IPS-18c (cell line): ENCODE results near the gene PEDS1.
A peak's percentile ranks its signal among the peaks of the same experiment; 100 is the strongest.

Source experiments
- H3K4me3 ChIP-seq: 2 replicates; pipeline ENCODE4 v1.7.0; 2013; ENCODE audit warnings: low read depth, mild to moderate bottlenecking, low read length, moderate library complexity; ENCODE audit not compliant: insufficient read depth
- H3K9me3 ChIP-seq: one replicate; pipeline ENCODE4 v1.6.1; 2013; ENCODE audit warnings: mild to moderate bottlenecking, low read length, moderate library complexity; ENCODE audit not compliant: control insufficient read depth, insufficient read depth

Gene PEDS1

GRCh38 chr20:50129662-50130355 is 23.7 kb downstream of the PEDS1 start:
- Histone ChIP-seq H3K4me3 (no peak overlapping the region), H3K9me3 (no peaks in the 10 kb centered on the region)

- Histone ChIP-seq H3K9me3 (no peaks in the 10 kb centered on the region), H3K4me3 (no peak overlapping the region)
Measured at GRCh38 chr20:50128520-50128905, 25.0 kb downstream of the PEDS1 start.

- H3K4me3 ChIP-seq: no peak overlapping the region
- H3K9me3 ChIP-seq: no peaks in the 10 kb centered on the region
Measured at GRCh38 chr20:50127587-50128519, 25.7 kb downstream of the PEDS1 start.

GRCh38 chr20:50126662-50127061 is 26.9 kb downstream of the PEDS1 start:
- Histone ChIP-seq H3K4me3 (no peak overlapping the region), H3K9me3 (no peaks in the 10 kb centered on the region)

DNA sequence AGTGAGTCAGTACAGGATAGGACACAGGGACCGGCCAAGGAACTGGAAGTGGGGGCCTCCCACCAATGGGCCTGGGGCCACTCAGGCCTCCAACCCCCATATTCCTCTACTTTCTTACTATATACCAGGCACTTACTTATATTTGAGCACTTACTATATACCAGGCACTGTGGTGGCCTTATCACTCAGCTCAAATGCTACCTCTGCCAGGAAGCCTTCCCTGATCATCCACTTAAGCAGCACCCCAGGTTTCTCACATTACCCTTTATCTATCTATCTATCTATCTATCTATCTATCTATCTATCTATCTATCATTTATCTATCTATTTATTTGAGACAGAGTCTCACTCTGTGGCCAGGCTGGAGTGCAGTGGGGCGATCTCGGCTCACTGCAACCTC is 28.2 kb downstream of the PEDS1 start:
- Histone ChIP-seq H3K4me3 (no peak overlapping the region), H3K9me3 (no peaks in the 10 kb centered on the region)

GRCh38 chr20:50124496-50124895 is 29.0 kb downstream of the PEDS1 start:
- Histone ChIP-seq H3K9me3 (no peaks in the 10 kb centered on the region), H3K4me3 (no peak overlapping the region)

DNA sequence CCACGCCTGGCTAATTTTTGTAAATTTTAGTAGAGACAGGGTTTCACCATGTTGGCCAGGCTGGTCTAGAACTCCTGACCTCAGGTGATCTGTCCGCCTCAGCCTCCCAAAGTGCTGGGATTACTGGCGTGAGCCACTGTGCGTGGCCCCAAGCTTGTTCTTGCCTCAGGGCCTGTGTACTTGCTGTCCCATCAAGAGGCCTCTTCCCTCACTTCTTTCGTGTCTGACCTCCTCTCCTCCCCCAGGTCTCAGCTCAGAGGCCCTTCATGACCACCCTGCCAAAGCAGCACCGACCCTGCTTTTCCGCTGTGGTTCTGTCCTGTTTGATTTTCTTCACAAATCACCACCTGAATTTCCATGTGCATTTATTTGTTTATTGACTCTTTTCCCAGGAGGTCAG is 30.1 kb downstream of the PEDS1 start:
- Histone ChIP-seq H3K9me3 (no peaks in the 10 kb centered on the region), H3K4me3 (no peak overlapping the region)

DNA sequence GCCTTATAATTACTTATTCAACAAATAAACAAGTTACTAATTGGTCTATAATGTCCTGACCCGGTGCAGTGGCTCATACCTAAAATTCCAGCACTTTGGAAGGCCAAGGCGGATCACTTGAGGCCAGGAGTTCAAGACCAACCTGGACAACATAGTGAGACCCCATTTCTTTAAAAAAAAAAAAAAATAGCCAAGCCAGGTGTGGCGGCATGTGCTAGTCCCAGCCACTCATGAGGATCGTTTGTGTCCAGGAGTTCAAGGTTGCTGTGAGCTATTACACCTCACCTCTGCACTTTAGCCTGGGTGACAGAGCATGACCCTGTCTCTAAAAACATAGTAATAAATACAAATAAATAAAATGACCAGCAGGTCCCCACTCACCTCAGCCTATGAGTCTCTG is 30.8 kb downstream of the PEDS1 start:
- Histone ChIP-seq H3K9me3 (no peaks in the 10 kb centered on the region), H3K4me3 (no peak overlapping the region)

- Histone ChIP-seq H3K9me3 (no peaks in the 10 kb centered on the region), H3K4me3 (no peak overlapping the region)
Measured at GRCh38 chr20:50121858-50122271, 31.7 kb downstream of the PEDS1 start.

GRCh38 chr20:50120935-50121693 is 32.4 kb downstream of the PEDS1 start:
- no peaks in the 10 kb centered on the region for H3K9me3 ChIP-seq
- no peak overlapping the region for H3K4me3 ChIP-seq

DNA sequence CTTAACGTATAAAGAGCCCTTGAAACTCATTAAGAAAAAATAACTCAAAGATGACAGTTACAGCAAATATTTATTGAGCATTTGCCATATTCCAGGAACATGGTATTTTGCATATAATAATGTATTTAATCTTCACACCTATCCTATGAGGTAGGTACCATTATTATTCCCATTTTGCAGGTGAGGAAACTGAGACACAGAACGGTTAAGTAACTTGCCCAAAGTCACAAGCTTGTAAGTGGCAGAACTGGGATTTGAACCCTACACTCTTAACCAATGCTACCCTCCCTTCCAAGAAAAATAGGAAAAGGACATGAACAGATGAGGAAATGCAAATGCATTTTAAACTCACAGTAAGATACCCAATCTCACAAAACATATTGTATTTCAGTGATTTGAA is 35.3 kb downstream of the PEDS1 start:
- no peak overlapping the region for H3K4me3 ChIP-seq
- H3K9me3 ChIP-seq: no peaks in the 10 kb centered on the region

GRCh38 chr20:50116368-50116999 is 37.0 kb downstream of the PEDS1 start:
- peak overlapping the region; percentile 25; the same call in 1 of the 2 replicates for H3K4me3 ChIP-seq
- no peaks in the 10 kb centered on the region for H3K9me3 ChIP-seq

DNA sequence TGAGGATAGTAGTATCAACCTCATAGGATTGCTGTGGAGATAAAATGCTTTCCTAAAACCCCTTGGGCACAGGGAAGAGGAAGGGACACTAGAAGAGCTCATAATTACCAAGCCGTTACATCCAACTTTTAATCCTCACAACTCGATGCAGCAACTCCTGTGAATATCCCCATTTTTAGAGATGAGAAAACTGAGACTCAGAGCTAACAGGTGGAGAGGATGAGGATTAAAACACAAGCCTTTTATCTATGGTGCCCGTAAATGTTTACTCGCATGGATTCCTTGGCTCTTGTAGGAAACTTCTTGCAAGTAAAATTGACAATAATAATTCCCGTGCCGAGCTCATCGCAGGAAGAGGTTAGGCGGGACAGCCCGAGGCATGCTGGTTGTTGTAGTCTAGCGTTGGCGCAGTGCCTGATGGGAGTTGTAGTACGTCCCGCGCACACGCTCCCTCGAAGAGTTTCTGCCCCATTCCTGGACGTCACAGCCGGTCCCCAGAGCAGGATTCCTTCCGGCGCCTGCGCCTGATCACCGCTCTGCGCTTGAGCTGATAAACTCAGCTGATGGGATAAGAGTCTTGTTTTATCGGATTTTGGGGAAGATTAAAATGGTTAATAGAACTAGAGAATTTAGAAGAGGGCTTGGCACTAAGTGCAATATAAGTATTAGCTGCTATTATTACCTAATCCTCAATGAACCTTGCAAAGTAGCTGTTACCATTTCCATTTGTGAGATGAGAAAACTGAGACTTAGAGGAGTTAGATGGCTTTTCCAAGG is 37.7 kb downstream of the PEDS1 start:
- Histone ChIP-seq H3K4me3 (peak overlapping the region; percentile 58), H3K9me3 (no peaks in the 10 kb centered on the region)

- Histone ChIP-seq H3K9me3 (no peaks in the 10 kb centered on the region), H3K4me3 (peak overlapping the region; percentile 58)
Measured at GRCh38 chr20:50115041-50115512, 38.4 kb downstream of the PEDS1 start.

DNA sequence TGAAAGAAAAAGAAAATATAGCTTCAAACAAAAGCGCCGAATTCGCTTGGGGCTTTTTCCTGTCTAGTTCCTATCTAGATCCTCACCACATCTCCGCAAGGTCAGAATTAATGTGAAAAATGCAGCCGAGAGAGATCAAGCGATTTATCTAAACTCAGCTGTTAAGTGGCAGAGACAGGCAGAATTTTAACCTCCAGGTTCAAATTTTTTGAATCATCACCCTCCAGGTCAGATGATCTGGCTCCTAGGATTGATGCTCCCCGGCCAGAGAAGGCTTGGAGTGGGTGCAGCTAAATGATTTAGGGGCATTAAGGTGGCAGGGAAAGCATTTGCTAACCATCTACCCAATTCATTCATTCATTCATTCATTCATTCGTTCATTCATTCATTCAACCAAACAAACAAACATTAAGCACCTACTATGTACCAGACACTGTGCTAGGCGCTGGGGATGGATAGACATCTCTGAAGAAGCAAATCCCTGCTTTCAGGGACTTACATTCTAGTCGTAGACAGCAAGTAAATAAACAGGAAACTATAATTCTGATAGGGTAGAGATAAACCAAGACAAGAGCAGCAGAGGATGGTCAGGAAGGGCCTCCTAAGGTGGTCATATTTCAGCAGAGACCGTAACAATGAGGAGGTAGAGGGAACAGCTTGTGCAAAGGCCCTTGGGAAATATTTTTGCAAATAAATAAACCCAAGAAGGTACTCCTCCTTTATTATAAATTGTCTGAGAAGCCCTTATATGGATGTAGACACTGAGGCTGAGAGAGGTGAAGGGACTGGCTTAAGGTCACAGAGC is 39.9 kb downstream of the PEDS1 start:
- no peaks in the 10 kb centered on the region for H3K9me3 ChIP-seq
- peak overlapping the region; percentile 95 for H3K4me3 ChIP-seq
